Neural cell (in vitro differentiated cells): ENCODE data around the gene SLIT3.

Source experiments
- CTCF ChIP-seq: fragments of 450-650 bp; IDR thresholded peaks from 2 replicates; pipeline ENCODE4 v1.5.1; 2014; ENCODE audit warnings: antibody characterized with exemption, mild to moderate bottlenecking, moderate library complexity; ENCODE audit not compliant: poor library complexity, severe bottlenecking
- EP300 ChIP-seq: fragments of 450-650 bp; conservative IDR thresholded peaks from 2 replicates; pipeline ENCODE4 v1.6.1; 2014; ENCODE audit warnings: antibody characterized with exemption, mild to moderate bottlenecking, moderate library complexity; ENCODE audit not compliant: poor library complexity, severe bottlenecking
- EZH2 ChIP-seq: fragments of 200-600, 300-800 bp; shearing (Covaris generic), sonication (generic); IDR thresholded peaks from 2 replicates; pipeline ENCODE4 v1.6.1; 2014; ENCODE audit warnings: antibody characterized with exemption, low read length, borderline replicate concordance, mild to moderate bottlenecking; ENCODE audit not compliant: insufficient read depth, poor library complexity, severe bottlenecking
- MXI1 ChIP-seq: fragments of 450-650 bp; conservative IDR thresholded peaks from 2 replicates; pipeline ENCODE4 v1.6.1; 2014; ENCODE audit warnings: antibody characterized with exemption, mild to moderate bottlenecking; ENCODE audit not compliant: poor library complexity, severe bottlenecking
- POLR2AphosphoS5 ChIP-seq: IDR thresholded peaks from 2 replicates; pipeline ENCODE4 v1.6.1; 2012
- RAD21 ChIP-seq: fragments of 450-650 bp; conservative IDR thresholded peaks from 2 replicates; pipeline ENCODE4 v1.6.1; 2014; ENCODE audit warnings: antibody characterized with exemption, mild to moderate bottlenecking, moderate library complexity
- SMC3 ChIP-seq: fragments of 450-650 bp; conservative IDR thresholded peaks from 2 replicates; pipeline ENCODE4 v1.6.1; 2014; ENCODE audit warnings: antibody characterized with exemption, mild to moderate bottlenecking, moderate library complexity; ENCODE audit not compliant: poor library complexity
- TF ChIP-seq, protein P1 (sequence below): IDR thresholded peaks from 2 replicates; pipeline ENCODE4 v1.6.1; 2012; ENCODE audit warnings: borderline replicate concordance

DNA sequence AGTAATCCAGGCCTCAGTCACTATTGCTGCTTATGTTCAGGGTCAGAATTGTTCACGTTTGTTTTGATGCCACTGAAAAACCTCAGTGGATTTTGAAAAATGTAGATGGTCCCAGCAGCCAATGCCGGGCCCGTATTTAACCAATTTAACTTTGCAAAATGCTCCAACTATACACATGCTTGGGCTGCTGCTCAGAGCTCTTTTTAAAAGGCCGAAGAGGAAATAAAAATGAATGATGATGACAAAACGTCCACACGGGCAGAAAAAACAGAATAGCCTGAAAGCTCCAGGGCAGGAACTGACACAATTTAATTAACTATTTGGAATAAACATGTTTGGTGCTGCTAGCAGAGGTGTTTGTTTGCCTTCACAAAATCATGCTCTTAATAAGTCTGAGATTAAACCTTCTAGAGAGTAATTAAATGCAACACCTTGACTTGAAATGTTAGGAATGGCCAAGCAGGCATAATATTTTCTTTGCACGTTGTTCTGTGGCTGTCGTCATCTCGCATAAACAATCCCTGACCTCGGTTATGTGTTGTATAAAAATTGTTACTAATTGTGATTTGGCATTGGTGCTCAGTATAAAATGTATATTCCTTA is 152.7 kb downstream of the SLIT3 start:
- no peak for TF ChIP-seq POLR2AphosphoS5
- TF ChIP-seq, protein P1, sequence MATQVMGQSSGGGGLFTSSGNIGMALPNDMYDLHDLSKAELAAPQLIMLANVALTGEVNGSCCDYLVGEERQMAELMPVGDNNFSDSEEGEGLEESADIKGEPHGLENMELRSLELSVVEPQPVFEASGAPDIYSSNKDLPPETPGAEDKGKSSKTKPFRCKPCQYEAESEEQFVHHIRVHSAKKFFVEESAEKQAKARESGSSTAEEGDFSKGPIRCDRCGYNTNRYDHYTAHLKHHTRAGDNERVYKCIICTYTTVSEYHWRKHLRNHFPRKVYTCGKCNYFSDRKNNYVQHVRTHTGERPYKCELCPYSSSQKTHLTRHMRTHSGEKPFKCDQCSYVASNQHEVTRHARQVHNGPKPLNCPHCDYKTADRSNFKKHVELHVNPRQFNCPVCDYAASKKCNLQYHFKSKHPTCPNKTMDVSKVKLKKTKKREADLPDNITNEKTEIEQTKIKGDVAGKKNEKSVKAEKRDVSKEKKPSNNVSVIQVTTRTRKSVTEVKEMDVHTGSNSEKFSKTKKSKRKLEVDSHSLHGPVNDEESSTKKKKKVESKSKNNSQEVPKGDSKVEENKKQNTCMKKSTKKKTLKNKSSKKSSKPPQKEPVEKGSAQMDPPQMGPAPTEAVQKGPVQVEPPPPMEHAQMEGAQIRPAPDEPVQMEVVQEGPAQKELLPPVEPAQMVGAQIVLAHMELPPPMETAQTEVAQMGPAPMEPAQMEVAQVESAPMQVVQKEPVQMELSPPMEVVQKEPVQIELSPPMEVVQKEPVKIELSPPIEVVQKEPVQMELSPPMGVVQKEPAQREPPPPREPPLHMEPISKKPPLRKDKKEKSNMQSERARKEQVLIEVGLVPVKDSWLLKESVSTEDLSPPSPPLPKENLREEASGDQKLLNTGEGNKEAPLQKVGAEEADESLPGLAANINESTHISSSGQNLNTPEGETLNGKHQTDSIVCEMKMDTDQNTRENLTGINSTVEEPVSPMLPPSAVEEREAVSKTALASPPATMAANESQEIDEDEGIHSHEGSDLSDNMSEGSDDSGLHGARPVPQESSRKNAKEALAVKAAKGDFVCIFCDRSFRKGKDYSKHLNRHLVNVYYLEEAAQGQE, result no peak
- TF ChIP-seq CTCF, result no peak
- TF ChIP-seq EP300, result no peak
- no peak for TF ChIP-seq EZH2
- TF ChIP-seq SMC3, result no peak
- TF ChIP-seq RAD21, result no peak
- TF ChIP-seq MXI1, result no peak
